GM12878 (cell line): ENCODE results near the gene COL23A1. TPM values are rescaled to one million over a fixed set of nuclear protein-coding genes. Genes with fewer than 3 reads are reported as not detected.

ENCODE experiments used
- ATAC-seq: fragments of 200-7000 bp; cut with Tn5 transposase; 3 replicates; pipeline ENCODE4 v1.9.1; 2020; ENCODE audit warnings: mild to moderate bottlenecking, moderate library complexity
- BruUV-seq: library from RNA; stranded (reverse); fragments of 400-500 nt; replicated peaks from 2 replicates; lab custom pipeline; 2021; lab: Mats Ljungman, UMichigan
- CTCF ChIA-PET: fragments of 300-600 bp; sonication (Branson Sonifier 250); formaldehyde crosslinking; extraction: SDS; loops from one replicate; lab custom pipeline; 2021; ENCODE audit warnings: inconsistent platforms; lab: Yijun Ruan, JAX
- POLR2A ChIA-PET: fragments of 350-600 bp; formaldehyde crosslinking; extraction: SDS; loops from one replicate; lab custom pipeline; 2021; ENCODE audit warnings: inconsistent platforms; lab: Charles Lee
- RAD21 ChIA-PET: fragments of 300-600 bp; sonication (Branson Sonifier 250); formaldehyde crosslinking; loops from one replicate; lab custom pipeline; 2023; ENCODE audit warnings: antibody characterized with exemption; ENCODE audit not compliant: unreplicated experiment; lab: Charles Lee
- SMC1A ChIA-PET: fragments of 300-600 bp; sonication (Branson Sonifier 250); formaldehyde crosslinking; loops from one replicate; lab custom pipeline; 2023; ENCODE audit not compliant: unreplicated experiment, uncharacterized antibody; lab: Charles Lee
- DNase-seq: peaks from one replicate; pipeline ENCODE4 v3.0.0-alpha.2; 2011; ENCODE audit warnings: low read depth, low spot score
- FAIRE-seq: peaks from 3 replicates; lab custom pipeline; 2011; peaks lifted over from hg19 to GRCh38; lab: Jason Lieb, UNC
- H2AFZ ChIP-seq: 2 replicates; pipeline ENCODE4 v1.6.0; 2011; ENCODE audit warnings: low read depth, low read length, control low read depth; ENCODE audit not compliant: control insufficient read depth
- H3K27ac ChIP-seq: 2 replicates; pipeline ENCODE4 v1.5.1; 2011; ENCODE audit warnings: control low read depth; ENCODE audit not compliant: control insufficient read depth, insufficient read depth
- H3K27me3 ChIP-seq, 2 experiments: replicated peaks in 1 of 2; 2 replicates each; pipeline versions ENCODE4 v1.6.0 to v1.6.1; 2011; ENCODE audit warnings: low read length in 1 of 2; ENCODE audit not compliant: control insufficient read depth in 2 of 2, insufficient read depth in 2 of 2
- H3K36me3 ChIP-seq, 2 experiments: 2 replicates each; pipeline ENCODE4 v1.5.1; 2011; ENCODE audit warnings: low read length in 1 of 2; ENCODE audit not compliant: control insufficient read depth in 2 of 2, insufficient read depth in 2 of 2
- H3K4me1 ChIP-seq: 2 replicates; pipeline ENCODE4 v1.6.1; 2011; ENCODE audit warnings: mild to moderate bottlenecking, low read length, moderate library complexity, mixed read lengths; ENCODE audit not compliant: control insufficient read depth, insufficient read depth
- H3K4me2 ChIP-seq: 2 replicates; pipeline ENCODE4 v1.6.0; 2011; ENCODE audit warnings: control low read depth; ENCODE audit not compliant: control insufficient read depth, insufficient read depth
- H3K4me3 ChIP-seq: fragments of 200-600 bp; sonication (generic); 2 replicates; pipeline ENCODE4 v1.5.1; 2016
- H3K79me2 ChIP-seq: 2 replicates; pipeline ENCODE4 v1.6.0; 2011; ENCODE audit warnings: low read length; ENCODE audit not compliant: control insufficient read depth, insufficient read depth
- H3K9ac ChIP-seq: 2 replicates; pipeline ENCODE4 v1.8.0; 2011; ENCODE audit warnings: low read length, control low read depth, mixed read lengths; ENCODE audit not compliant: control insufficient read depth, insufficient read depth
- H3K9me3 ChIP-seq: replicated peaks from 3 replicates; pipeline ENCODE4 v1.5.1; 2011; ENCODE audit warnings: mild to moderate bottlenecking, low read length; ENCODE audit not compliant: control insufficient read depth, insufficient read depth
- H4K20me1 ChIP-seq: 2 replicates; pipeline ENCODE4 v1.6.0; 2011; ENCODE audit not compliant: control insufficient read depth, insufficient read depth
- BMI1 ChIP-seq: fragments of 450-650 bp; IDR thresholded peaks from 2 replicates; pipeline ENCODE4 v1.6.1; 2016; ENCODE audit warnings: mild to moderate bottlenecking, moderate library complexity, borderline replicate concordance
- CEBPZ ChIP-seq: fragments of 150-350 bp; IDR thresholded peaks from 2 replicates; pipeline ENCODE4 v1.6.1; 2016; ENCODE audit warnings: low read depth, low read length
- E2F4 ChIP-seq: IDR thresholded peaks from 2 replicates; pipeline ENCODE4 v1.6.1; 2012; ENCODE audit warnings: low read depth, low read length, improper control_type of control experiment
- FOXM1 ChIP-seq: IDR thresholded peaks from 2 replicates; pipeline ENCODE4 v1.6.1; 2012; ENCODE audit warnings: low read depth, mild to moderate bottlenecking, inconsistent platforms, low read length, moderate library complexity
- GABPA ChIP-seq: IDR thresholded peaks from 2 replicates; pipeline ENCODE4 v1.6.1; 2014; ENCODE audit warnings: antibody characterized with exemption, low read depth, mild to moderate bottlenecking, inconsistent platforms
- STAT3 ChIP-seq: IDR thresholded peaks from 2 replicates; pipeline ENCODE4 v1.6.1; 2011; ENCODE audit warnings: low read depth, low read length, improper control_type of control experiment
- WGBS: methylation state at CpG from one replicate; pipeline ENCODE4 v1.1.6; 2016; ENCODE audit warnings: low lambda C conversion rate; ENCODE audit not compliant: insufficient replicate concordance, insufficient coverage; ENCODE audit errors: missing lambda C conversion rate; 5-methylcytosine and 5-hydroxymethylcytosine counted together
- in situ Hi-C: fragments of 300-500 bp; cut with MboI; formaldehyde crosslinking; loops from 9 replicates; pipeline ENCODE4 v1.14.3; 2018; ENCODE audit warnings: mixed read lengths
- intact Hi-C: fragments of 100-400 bp; cut with micrococcal nuclease; formaldehyde crosslinking; loops from one replicate; pipeline ENCODE4 v1.14.2; 2022; ENCODE audit not compliant: unreplicated experiment
- polyA plus RNA-seq, 11 experiments: library from polyadenylated mRNA; depleted of rRNA in 4 of 11; unstranded in 6 of 11; stranded (reverse) in 5 of 11; fragments of >200 nt; fragmentation: Nextera tagmentation in 4 of 11; fragmentation: Illumina TruSeq in 1 of 11; extraction: Ambion mirVana in 4 of 11; extraction: Trizol in 1 of 11; gene quantifications; 1 replicate in 1 of 11; 2 replicates in 10 of 11; pipeline versions ENCODE4 v1.2.1 to v1.2.3, GENCODE V29; 2011 to 2016; ENCODE audit warnings: inconsistent platforms in 2 of 11, missing spikeins in 2 of 11, low read depth in 1 of 11
- total RNA-seq, 4 experiments: library from RNA; depleted of rRNA in 3 of 4; stranded (reverse); fragments of >200 nt in 3 of 4; fragmentation: Illumina TruSeq in 1 of 4; extraction: Trizol in 1 of 4; gene quantifications; 2 replicates each; pipeline versions ENCODE4 v1.2.1 to v1.2.3, GENCODE V29; 2013 to 2021
- TF ChIP-seq, protein P1 (sequence below): fragments of 450-650 bp; IDR thresholded peaks from 2 replicates; pipeline ENCODE4 v1.6.1; 2016; ENCODE audit warnings: mild to moderate bottlenecking, moderate library complexity, borderline replicate concordance

COL23A1 gene
- total and polyA plus RNA-seq, 10 of the 15 experiments (the other 5 are each of a cell fraction or from before 2014, with no cell fraction given), result 0.03 to 0.83 (median 0.09) TPM; not detected in 5

GRCh38 chr5:178292826-178293205 is 297.4 kb downstream of the COL23A1 start:
- CTCF ChIA-PET, result no interaction called here
- no TSS peak for BruUV-seq
- SMC1A ChIA-PET, result no interaction called here

GRCh38 chr5:178291969-178292825 is 298.0 kb downstream of the COL23A1 start:
- no TSS peak for BruUV-seq
- Histone ChIP-seq H3K79me2 (no peaks in the 10 kb centered on the region), H2AFZ (no peak overlapping the region), H3K4me3 (no peak overlapping the region), H3K4me2 (no peak overlapping the region), H3K27ac (no peak overlapping the region), H3K9ac (no peak overlapping the region), H3K4me1 (no peaks in the 10 kb centered on the region), H4K20me1 (no peaks in the 10 kb centered on the region), H3K27me3 (no peaks in the 10 kb centered on the region; a peak in 2 of 4 replicates), H3K9me3 (no peaks in the 10 kb centered on the region), H3K36me3 (no peaks in the 10 kb centered on the region)
- DNase-seq (no peak), ATAC-seq (no peak), FAIRE-seq (no peak)
- intact Hi-C loops, result no loop called here
- ChIA-PET SMC1A (no interaction called here), RAD21 (no interaction called here), POLR2A (no interaction called here), CTCF (interaction anchor here (0.6 kb wide), 1 partner anchor 10 kb away, joined by 4 read pairs; no protein-coding TSS in a partner anchor)
- in situ Hi-C loops, result no loop called here
- 42% methylated on average over 15 of the region's 15 CpGs for WGBS
- TF ChIP-seq CEBPZ, result no peak
- TF ChIP-seq BMI1, result no peak
- TF ChIP-seq, protein P1, sequence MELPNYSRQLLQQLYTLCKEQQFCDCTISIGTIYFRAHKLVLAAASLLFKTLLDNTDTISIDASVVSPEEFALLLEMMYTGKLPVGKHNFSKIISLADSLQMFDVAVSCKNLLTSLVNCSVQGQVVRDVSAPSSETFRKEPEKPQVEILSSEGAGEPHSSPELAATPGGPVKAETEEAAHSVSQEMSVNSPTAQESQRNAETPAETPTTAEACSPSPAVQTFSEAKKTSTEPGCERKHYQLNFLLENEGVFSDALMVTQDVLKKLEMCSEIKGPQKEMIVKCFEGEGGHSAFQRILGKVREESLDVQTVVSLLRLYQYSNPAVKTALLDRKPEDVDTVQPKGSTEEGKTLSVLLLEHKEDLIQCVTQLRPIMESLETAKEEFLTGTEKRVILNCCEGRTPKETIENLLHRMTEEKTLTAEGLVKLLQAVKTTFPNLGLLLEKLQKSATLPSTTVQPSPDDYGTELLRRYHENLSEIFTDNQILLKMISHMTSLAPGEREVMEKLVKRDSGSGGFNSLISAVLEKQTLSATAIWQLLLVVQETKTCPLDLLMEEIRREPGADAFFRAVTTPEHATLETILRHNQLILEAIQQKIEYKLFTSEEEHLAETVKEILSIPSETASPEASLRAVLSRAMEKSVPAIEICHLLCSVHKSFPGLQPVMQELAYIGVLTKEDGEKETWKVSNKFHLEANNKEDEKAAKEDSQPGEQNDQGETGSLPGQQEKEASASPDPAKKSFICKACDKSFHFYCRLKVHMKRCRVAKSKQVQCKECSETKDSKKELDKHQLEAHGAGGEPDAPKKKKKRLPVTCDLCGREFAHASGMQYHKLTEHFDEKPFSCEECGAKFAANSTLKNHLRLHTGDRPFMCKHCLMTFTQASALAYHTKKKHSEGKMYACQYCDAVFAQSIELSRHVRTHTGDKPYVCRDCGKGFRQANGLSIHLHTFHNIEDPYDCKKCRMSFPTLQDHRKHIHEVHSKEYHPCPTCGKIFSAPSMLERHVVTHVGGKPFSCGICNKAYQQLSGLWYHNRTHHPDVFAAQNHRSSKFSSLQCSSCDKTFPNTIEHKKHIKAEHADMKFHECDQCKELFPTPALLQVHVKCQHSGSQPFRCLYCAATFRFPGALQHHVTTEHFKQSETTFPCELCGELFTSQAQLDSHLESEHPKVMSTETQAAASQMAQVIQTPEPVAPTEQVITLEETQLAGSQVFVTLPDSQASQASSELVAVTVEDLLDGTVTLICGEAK, result no peak
- TF ChIP-seq GABPA, result no peak
- no peak for TF ChIP-seq E2F4

More at GRCh38 chr5:178292826-178293205, 297.4 kb downstream of the COL23A1 start:
- H3K79me2 ChIP-seq, result no peaks in the 10 kb centered on the region
- WGBS, result 45% methylated on average over 3 of the region's 3 CpGs
- H3K27ac ChIP-seq, result no peak overlapping the region
- in situ Hi-C loops, result no loop called here
- ATAC-seq (no peak), DNase-seq (no peak), FAIRE-seq (no peak)
- no peaks in the 10 kb centered on the region; a peak in 2 of 4 replicates for H3K27me3 ChIP-seq
- no peak for TF ChIP-seq STAT3
- no peak for TF ChIP-seq FOXM1
- H3K4me1 ChIP-seq, result no peaks in the 10 kb centered on the region
- POLR2A ChIA-PET, result no interaction called here
- H3K9me3 ChIP-seq, result no peaks in the 10 kb centered on the region
- intact Hi-C loops, result no loop called here
- no peak overlapping the region for H2AFZ ChIP-seq
- H4K20me1 ChIP-seq, result no peaks in the 10 kb centered on the region
- no peak overlapping the region for H3K4me3 ChIP-seq
- no peak overlapping the region for H3K4me2 ChIP-seq
- RAD21 ChIA-PET, result no interaction called here
- no peak overlapping the region for H3K9ac ChIP-seq
- no peaks in the 10 kb centered on the region for H3K36me3 ChIP-seq
